Measurements from ENCODE around the gene NMNAT2.

Gene NMNAT2

DNA sequence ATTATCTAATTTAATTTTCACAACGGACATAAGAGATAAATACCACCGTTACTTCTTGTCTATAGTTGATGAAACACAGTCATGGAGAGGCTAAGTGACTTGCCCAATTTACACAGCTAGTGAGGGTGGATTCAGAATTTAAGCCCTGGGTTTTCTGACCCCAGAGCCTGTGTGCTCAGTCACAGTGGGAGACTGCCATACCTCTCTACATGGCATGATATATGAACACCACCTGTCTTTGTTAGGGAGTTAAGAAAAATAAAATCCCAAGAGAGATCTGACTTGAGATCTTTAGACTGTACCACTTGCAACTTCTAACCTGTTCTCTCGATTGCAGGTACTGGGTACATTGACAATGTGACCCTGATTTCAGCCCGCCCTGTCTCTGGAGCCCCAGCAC lies 191.8 kb downstream of the NMNAT2 start:
- DNase-seq (ENCODE audit: low read depth) = no peak
- H3K4me3 ChIP-seq (ENCODE audit: low read depth, low read length) = no peak overlapping the region
- TF ChIP-seq, protein P1, sequence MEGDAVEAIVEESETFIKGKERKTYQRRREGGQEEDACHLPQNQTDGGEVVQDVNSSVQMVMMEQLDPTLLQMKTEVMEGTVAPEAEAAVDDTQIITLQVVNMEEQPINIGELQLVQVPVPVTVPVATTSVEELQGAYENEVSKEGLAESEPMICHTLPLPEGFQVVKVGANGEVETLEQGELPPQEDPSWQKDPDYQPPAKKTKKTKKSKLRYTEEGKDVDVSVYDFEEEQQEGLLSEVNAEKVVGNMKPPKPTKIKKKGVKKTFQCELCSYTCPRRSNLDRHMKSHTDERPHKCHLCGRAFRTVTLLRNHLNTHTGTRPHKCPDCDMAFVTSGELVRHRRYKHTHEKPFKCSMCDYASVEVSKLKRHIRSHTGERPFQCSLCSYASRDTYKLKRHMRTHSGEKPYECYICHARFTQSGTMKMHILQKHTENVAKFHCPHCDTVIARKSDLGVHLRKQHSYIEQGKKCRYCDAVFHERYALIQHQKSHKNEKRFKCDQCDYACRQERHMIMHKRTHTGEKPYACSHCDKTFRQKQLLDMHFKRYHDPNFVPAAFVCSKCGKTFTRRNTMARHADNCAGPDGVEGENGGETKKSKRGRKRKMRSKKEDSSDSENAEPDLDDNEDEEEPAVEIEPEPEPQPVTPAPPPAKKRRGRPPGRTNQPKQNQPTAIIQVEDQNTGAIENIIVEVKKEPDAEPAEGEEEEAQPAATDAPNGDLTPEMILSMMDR (IDR thresholded peaks at IDR 0.05; ENCODE audit: control insufficient read depth, extremely low read depth, insufficient read depth) = no peak

DNA sequence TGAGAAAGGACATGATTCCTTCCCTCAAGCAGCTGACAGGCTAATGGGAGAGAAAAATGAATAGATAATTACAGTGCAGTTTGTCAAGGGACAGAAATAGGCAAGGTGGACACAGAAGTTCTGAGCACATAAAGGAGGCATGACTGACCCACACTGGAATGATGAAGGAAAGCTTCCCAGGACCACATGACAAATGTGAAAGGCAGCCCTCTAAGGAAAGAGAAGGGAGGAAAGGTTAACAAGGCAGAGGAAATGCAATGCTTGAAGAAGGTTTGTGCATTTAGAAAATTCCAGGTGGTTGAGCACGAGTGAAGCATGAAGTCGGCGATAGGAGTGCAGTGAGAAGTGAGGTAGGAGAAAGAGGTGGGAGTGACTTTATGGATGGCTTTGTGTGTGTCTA lies 194.7 kb downstream of the NMNAT2 start:
- TF ChIP-seq, protein P1 (IDR thresholded peaks at IDR 0.05; ENCODE audit: control insufficient read depth, extremely low read depth, insufficient read depth) = no peak
- no peak for DNase-seq (ENCODE audit: low read depth)
- no peak overlapping the region for H3K4me3 ChIP-seq (ENCODE audit: low read depth, low read length)

DNA sequence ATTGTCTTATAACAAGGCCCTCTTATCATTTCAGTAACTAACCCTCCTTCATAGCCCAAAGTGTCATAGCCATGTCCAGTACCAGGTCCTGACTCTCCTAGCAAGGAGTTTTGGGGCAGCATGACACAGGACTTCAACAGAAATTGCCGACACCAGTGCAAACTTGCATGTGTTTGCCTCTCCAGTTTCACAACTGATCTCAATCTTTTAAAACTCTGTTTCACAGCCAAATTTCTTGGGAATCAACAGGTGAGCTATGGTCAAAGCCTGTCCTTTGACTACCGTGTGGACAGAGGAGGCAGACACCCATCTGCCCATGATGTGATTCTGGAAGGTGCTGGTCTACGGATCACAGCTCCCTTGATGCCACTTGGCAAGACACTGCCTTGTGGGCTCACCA lies 195.3 kb downstream of the NMNAT2 start:
- DNase-seq (ENCODE audit: low read depth) = no peak
- H3K4me3 ChIP-seq (ENCODE audit: low read depth, low read length) = no peak overlapping the region
- TF ChIP-seq, protein P1 (IDR thresholded peaks at IDR 0.05; ENCODE audit: control insufficient read depth, extremely low read depth, insufficient read depth) = no peak

DNA sequence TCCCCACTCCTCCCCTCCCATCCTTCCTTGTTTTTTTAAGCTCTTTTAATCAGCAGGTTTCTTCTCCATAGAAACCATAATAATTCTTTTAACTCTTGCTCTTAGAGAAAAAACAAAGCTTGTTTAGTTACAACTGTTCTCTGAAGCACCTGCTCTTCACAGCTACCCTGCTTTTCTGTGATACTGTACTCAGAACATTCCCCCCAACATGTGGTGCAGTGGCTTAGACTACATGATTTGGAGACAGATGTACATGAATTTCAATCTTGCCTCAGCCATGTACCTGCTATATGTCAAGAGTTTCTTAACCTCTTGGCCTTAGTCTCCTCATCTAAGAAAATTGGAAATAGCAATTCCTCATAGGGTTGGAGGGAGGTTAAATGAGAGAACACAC lies 198.6 kb downstream of the NMNAT2 start:
- TF ChIP-seq, protein P1 (IDR thresholded peaks at IDR 0.05; ENCODE audit: control insufficient read depth, extremely low read depth, insufficient read depth) = no peak
- H3K4me3 ChIP-seq (ENCODE audit: low read depth, low read length) = no peak overlapping the region
- DNase-seq (ENCODE audit: low read depth) = no peak

DNA sequence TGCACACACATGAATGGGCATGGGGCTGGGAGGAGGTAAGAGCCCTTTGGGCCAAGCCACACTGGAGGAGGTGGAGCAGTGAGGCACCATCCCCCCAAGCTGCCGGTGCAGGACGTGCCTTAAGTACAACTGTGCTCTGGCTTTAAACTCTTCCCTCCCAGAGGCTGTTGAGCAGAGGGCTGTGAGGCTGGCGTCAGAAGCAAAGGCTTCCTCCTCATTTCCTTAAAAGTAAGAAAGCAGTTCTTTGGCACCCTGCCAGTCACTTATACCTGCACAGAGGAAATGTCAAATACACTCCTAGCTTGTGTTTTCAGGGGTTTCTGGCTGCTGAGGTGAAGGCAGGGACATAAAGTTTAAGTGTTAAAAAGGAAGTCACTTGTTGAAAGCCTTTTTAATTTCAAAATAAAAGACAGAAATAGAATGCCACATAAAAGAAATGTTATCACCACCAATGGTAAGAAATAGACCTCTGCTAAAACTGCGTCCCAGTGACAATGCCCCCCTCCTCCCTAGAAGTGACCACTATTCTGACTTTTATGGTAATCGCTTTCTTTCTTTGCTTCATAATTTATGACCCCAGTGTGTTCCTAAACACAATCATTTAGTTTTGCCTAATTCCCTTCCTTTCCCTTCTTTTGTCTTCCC lies 199.1 kb downstream of the NMNAT2 start:
- no peak overlapping the region for H3K4me3 ChIP-seq (ENCODE audit: low read depth, low read length)
- peak; percentile 32 for DNase-seq (ENCODE audit: low read depth)
- TF ChIP-seq, protein P1 (IDR thresholded peaks at IDR 0.05; ENCODE audit: control insufficient read depth, extremely low read depth, insufficient read depth) = no peak

DNA sequence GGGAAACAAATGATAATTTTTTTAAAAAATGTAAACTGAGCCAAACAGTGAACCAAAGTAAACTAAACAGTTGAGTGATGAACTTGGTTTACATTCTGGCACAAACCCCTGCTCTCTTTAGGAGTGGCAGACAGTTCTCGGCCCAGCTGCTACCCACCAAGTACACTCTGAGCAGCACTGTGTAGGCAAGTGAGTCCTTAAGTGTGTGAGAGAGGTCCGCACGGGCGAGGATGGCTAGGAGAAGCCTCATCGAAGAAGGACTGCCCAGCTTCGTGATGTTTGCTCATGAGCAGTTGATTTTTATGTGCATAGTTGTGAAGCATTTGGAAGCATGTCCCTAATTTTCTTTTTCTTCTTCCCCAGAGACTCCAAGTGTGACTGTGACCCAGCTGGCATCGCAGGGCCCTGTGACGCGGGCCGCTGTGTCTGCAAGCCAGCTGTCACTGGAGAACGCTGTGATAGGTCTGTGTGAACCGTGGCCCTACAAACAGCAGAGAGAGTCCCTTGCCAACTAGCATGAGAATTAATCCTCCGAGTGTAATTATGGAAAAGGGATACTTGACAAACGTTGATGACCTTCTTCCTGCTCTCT lies 200.1 kb downstream of the NMNAT2 start:
- H3K4me3 ChIP-seq (ENCODE audit: low read depth, low read length) = no peak overlapping the region
- TF ChIP-seq, protein P1 (IDR thresholded peaks at IDR 0.05; ENCODE audit: control insufficient read depth, extremely low read depth, insufficient read depth) = no peak
- no peak for DNase-seq (ENCODE audit: low read depth)

DNA sequence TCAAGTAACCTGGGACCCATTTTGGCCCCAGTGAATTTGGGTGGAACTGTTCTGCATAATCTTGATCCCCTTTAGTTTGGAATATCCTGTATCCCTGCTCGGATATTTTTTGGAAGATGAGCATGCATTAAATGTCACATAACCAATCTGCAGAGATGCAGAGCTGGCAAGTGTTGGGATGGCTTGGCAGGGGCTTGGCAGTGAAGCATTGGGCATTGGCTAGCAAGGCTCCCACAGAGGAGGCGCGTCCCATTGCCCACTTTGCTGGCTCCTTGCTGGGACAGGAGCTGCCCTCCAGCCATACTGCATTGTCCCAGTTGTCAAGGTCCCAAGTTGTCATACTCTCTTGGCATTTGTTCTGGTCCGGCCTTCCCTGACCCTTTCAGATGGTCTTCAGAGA lies 202.2 kb downstream of the NMNAT2 start:
- TF ChIP-seq, protein P1 (IDR thresholded peaks at IDR 0.05; ENCODE audit: control insufficient read depth, extremely low read depth, insufficient read depth) = no peak

More for the DNA sequence above, 202.2 kb downstream of the NMNAT2 start:
- H3K4me3 ChIP-seq (ENCODE audit: low read depth, low read length) = no peak overlapping the region
- no peak for DNase-seq (ENCODE audit: low read depth)
